ENCODE results near the gene CYP2F1. TPM values are rescaled to one million over a fixed set of nuclear protein-coding genes. Genes with fewer than 3 reads are reported as not detected.
"Not testable (repeated sequence)": the region's sequence is repeated elsewhere in the genome, so short reads cannot be mapped to it uniquely, and the experiment has no call there.

Gene CYP2F1
- total RNA-seq, 1 donor from 2014 or later = not detected

DNA sequence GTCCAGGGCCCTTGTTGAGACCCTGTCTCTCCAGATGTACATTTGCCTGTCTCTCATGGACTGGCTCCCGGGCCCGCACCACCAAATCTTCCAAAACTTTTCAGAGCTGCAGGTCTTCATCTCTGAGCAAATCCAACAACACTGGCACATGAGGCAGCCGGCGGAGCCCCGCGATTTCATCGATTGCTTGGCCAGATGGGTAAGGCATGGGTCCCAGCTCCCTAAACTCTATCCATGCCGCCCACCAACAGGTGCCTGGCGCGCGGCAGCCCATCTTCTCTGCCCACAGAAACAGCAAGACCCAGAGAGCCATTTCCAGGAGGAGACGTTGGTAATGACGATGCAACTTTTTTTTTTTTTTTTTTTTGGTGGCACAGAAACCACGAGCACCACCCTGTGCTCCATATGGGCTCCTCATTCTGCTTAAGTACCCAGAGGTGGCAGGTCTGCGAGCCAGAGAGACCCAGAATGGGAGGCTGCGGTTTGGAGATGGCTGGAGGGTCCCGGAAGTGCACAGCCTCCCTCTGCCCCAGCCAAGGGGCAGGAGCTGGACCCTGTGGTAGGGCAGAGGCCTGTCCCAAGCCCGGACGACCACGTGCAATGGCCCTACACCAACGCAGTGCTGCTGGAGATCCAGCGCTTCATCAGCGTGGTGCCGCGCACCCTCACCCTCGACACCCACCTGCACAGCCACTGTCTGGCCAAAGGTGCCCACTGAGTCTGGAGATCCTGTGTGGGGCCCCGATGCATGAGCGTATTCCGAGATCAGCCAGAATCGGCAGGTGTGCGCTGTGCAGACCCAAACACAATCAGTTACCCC, 22.6 kb downstream of the CYP2F1 start:
- no peaks in the 10 kb centered on the region for H3K9me3 Mint-ChIP-seq (ENCODE audit: unreplicated experiment)
- no peaks in the 10 kb centered on the region for H3K36me3 Mint-ChIP-seq (ENCODE audit: unreplicated experiment)
- peaks cover 8% of the 10 kb centered on the region for H3K4me1 Mint-ChIP-seq (ENCODE audit: unreplicated experiment)
- no peak overlapping the region for H3K27ac Mint-ChIP-seq (ENCODE audit: unreplicated experiment)
- TF ChIP-seq, protein P1, sequence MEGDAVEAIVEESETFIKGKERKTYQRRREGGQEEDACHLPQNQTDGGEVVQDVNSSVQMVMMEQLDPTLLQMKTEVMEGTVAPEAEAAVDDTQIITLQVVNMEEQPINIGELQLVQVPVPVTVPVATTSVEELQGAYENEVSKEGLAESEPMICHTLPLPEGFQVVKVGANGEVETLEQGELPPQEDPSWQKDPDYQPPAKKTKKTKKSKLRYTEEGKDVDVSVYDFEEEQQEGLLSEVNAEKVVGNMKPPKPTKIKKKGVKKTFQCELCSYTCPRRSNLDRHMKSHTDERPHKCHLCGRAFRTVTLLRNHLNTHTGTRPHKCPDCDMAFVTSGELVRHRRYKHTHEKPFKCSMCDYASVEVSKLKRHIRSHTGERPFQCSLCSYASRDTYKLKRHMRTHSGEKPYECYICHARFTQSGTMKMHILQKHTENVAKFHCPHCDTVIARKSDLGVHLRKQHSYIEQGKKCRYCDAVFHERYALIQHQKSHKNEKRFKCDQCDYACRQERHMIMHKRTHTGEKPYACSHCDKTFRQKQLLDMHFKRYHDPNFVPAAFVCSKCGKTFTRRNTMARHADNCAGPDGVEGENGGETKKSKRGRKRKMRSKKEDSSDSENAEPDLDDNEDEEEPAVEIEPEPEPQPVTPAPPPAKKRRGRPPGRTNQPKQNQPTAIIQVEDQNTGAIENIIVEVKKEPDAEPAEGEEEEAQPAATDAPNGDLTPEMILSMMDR (IDR thresholded peaks at IDR 0.05) = no peak
- peak overlapping the region; percentile 18 for H3K4me3 Mint-ChIP-seq (ENCODE audit: unreplicated experiment)
- no peak for DNase-seq (ENCODE audit: extremely low spot score, unreplicated experiment)
- peaks cover 23% of the 10 kb centered on the region for H3K27me3 Mint-ChIP-seq (ENCODE audit: unreplicated experiment)

- H3K27ac Mint-ChIP-seq (ENCODE audit: unreplicated experiment) = no peak overlapping the region
- H3K27me3 Mint-ChIP-seq (ENCODE audit: unreplicated experiment) = peaks cover 17% of the 10 kb centered on the region
- no peaks in the 10 kb centered on the region for H3K4me1 Mint-ChIP-seq (ENCODE audit: unreplicated experiment)
- peak; percentile 89 for DNase-seq (ENCODE audit: extremely low spot score, unreplicated experiment)
- no peaks in the 10 kb centered on the region for H3K9me3 Mint-ChIP-seq (ENCODE audit: unreplicated experiment)
- H3K36me3 Mint-ChIP-seq (ENCODE audit: unreplicated experiment) = no peaks in the 10 kb centered on the region
- TF ChIP-seq, protein P1 (IDR thresholded peaks at IDR 0.05) = peak; percentile 79
- H3K4me3 Mint-ChIP-seq (ENCODE audit: unreplicated experiment) = no peak overlapping the region
Observed at GRCh38 chr19:41144403-41144802, 30.2 kb downstream of the CYP2F1 start.

GRCh38 chr19:41149831-41150230, 35.6 kb downstream of the CYP2F1 start:
- Mint-ChIP-seq H3K27me3 (ENCODE audit: unreplicated experiment) (peaks cover 14% of the 10 kb centered on the region), H3K4me3 (ENCODE audit: unreplicated experiment) (no peak overlapping the region), H3K9me3 (ENCODE audit: unreplicated experiment) (no peaks in the 10 kb centered on the region), H3K36me3 (ENCODE audit: unreplicated experiment) (no peaks in the 10 kb centered on the region), H3K4me1 (ENCODE audit: unreplicated experiment) (no peaks in the 10 kb centered on the region), H3K27ac (ENCODE audit: unreplicated experiment) (no peak overlapping the region)
- no peak for DNase-seq (ENCODE audit: extremely low spot score, unreplicated experiment)
- TF ChIP-seq, protein P1 (IDR thresholded peaks at IDR 0.05) = no peak

- not testable (repeated sequence) for H3K9me3 Mint-ChIP-seq (ENCODE audit: unreplicated experiment); H3K4me3 Mint-ChIP-seq (ENCODE audit: unreplicated experiment)
Observed at GRCh38 chr19:41150986-41151385, 36.8 kb downstream of the CYP2F1 start.

DNA sequence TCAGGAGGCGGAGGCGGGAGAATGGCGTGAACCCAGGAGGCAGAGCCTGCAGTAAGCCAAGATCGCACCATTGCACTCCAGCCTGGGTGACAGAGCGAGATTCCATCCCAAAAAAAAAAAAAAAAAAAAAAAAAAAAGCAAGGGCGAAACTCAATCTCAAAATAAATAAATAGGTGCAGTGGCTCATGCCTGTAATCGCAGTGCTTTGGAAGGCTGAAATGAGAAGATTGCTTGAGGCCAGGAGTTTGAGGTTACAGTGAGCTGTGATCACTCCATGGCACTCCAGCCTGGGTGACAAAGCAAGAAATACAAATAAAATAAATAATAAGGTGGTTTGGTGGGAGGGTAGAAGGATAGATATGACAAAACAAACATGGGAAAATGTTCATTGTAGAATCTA, 39.8 kb downstream of the CYP2F1 start:
- Mint-ChIP-seq H3K27ac (ENCODE audit: unreplicated experiment) (no peak overlapping the region), H3K4me1 (ENCODE audit: unreplicated experiment) (no peaks in the 10 kb centered on the region), H3K4me3 (ENCODE audit: unreplicated experiment) (no peak overlapping the region), H3K36me3 (ENCODE audit: unreplicated experiment) (no peaks in the 10 kb centered on the region), H3K9me3 (ENCODE audit: unreplicated experiment) (no peaks in the 10 kb centered on the region), H3K27me3 (ENCODE audit: unreplicated experiment) (peaks cover 9% of the 10 kb centered on the region)
- TF ChIP-seq, protein P1 (IDR thresholded peaks at IDR 0.05) = no peak
- no peak for DNase-seq (ENCODE audit: extremely low spot score, unreplicated experiment)

More at GRCh38 chr19:41150986-41151385, 36.8 kb downstream of the CYP2F1 start:
- not testable (repeated sequence) for H3K27ac Mint-ChIP-seq (ENCODE audit: unreplicated experiment); DNase-seq (ENCODE audit: extremely low spot score, unreplicated experiment); H3K36me3 Mint-ChIP-seq (ENCODE audit: unreplicated experiment); H3K4me1 Mint-ChIP-seq (ENCODE audit: unreplicated experiment)
- peaks cover 14% of the 10 kb centered on the region for H3K27me3 Mint-ChIP-seq (ENCODE audit: unreplicated experiment)

Data from osteocyte (in vitro differentiated cells).